Ishikawa (cell line): ENCODE data around the gene ZFY.

Source experiments
- CEBPB ChIP-seq: IDR thresholded peaks from 2 replicates; pipeline ENCODE4 v1.6.1; 2012
- CREB1 ChIP-seq: IDR thresholded peaks from 2 replicates; pipeline ENCODE4 v1.6.1; 2012; ENCODE audit warnings: low read depth
- EGR1 ChIP-seq: IDR thresholded peaks from 2 replicates; pipeline ENCODE4 v1.6.1; 2012
- FOXM1 ChIP-seq: IDR thresholded peaks from 2 replicates; pipeline ENCODE4 v1.6.1; 2012; ENCODE audit warnings: low read depth, borderline replicate concordance
- MAX ChIP-seq: IDR thresholded peaks from 2 replicates; pipeline ENCODE4 v1.6.1; 2012
- RAD21 ChIP-seq: IDR thresholded peaks from 2 replicates; pipeline ENCODE4 v1.6.1; 2012; ENCODE audit warnings: low read depth
- TAF1 ChIP-seq: IDR thresholded peaks from 2 replicates; pipeline ENCODE4 v1.6.1; 2012; ENCODE audit warnings: low read depth, mild to moderate bottlenecking
- TEAD4 ChIP-seq: IDR thresholded peaks from 2 replicates; pipeline ENCODE4 v1.6.1; 2012
- YY1 ChIP-seq: IDR thresholded peaks from 2 replicates; pipeline ENCODE4 v1.6.1; 2012; ENCODE audit warnings: low read depth
- TF ChIP-seq, protein P1 (sequence below): IDR thresholded peaks from 2 replicates; pipeline ENCODE4 v1.6.1; 2012; ENCODE audit warnings: low read depth, mild to moderate bottlenecking

DNA sequence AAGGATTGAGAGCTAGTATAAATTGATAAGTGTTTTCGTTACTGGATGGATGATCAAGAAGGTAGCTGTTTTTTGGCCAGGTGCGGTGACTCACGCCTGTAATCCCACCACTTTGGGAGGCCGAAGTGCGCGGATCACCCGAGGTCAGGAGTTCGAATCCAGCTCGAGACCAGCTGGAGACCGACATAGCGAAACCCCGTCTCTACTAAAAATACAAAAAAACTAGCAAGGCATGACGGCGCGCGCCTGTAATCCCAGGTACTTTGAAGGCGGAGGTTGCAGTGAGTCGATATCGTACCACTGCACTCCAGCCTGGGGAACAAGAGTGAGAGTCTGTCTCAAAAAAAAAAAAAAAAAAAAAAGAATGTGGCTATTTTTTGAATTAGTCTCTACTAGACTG lies 2.0 kb downstream of the ZFY start:
- TF ChIP-seq MAX (no peak), TEAD4 (no peak), TAF1 (no peak), RAD21 (no peak), EGR1 (no peak), YY1 (no peak), CEBPB (no peak), FOXM1 (no peak), CREB1 (no peak)
- TF ChIP-seq, protein P1, sequence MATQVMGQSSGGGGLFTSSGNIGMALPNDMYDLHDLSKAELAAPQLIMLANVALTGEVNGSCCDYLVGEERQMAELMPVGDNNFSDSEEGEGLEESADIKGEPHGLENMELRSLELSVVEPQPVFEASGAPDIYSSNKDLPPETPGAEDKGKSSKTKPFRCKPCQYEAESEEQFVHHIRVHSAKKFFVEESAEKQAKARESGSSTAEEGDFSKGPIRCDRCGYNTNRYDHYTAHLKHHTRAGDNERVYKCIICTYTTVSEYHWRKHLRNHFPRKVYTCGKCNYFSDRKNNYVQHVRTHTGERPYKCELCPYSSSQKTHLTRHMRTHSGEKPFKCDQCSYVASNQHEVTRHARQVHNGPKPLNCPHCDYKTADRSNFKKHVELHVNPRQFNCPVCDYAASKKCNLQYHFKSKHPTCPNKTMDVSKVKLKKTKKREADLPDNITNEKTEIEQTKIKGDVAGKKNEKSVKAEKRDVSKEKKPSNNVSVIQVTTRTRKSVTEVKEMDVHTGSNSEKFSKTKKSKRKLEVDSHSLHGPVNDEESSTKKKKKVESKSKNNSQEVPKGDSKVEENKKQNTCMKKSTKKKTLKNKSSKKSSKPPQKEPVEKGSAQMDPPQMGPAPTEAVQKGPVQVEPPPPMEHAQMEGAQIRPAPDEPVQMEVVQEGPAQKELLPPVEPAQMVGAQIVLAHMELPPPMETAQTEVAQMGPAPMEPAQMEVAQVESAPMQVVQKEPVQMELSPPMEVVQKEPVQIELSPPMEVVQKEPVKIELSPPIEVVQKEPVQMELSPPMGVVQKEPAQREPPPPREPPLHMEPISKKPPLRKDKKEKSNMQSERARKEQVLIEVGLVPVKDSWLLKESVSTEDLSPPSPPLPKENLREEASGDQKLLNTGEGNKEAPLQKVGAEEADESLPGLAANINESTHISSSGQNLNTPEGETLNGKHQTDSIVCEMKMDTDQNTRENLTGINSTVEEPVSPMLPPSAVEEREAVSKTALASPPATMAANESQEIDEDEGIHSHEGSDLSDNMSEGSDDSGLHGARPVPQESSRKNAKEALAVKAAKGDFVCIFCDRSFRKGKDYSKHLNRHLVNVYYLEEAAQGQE: no peak
